Left lobe of liver (tissue), 2 donors: ENCODE measurements around the gene NLGN1. TPM values are rescaled to one million over a fixed set of nuclear protein-coding genes. Genes with fewer than 3 reads are reported as not detected.

Experiments used
- ATAC-seq: fragments of 200-7000 bp; cut with Tn5 transposase; one replicate; pipeline ENCODE4 v1.9.1; 2020; ENCODE audit warnings: mild to moderate bottlenecking, moderate library complexity
- DNase-seq: peaks from one replicate; pipeline ENCODE4 v3.0.0-alpha.2; 2020; ENCODE audit warnings: low spot score
- total RNA-seq: library from RNA; stranded (reverse); gene quantifications from one replicate; pipeline ENCODE4 v1.2.1, GENCODE V29; 2021
- donor health status: DM: no; HTN: no; CAD: no; lungs with moderate emphysema.
- donor health status: DM: no; HTN: yes; CAD: no.

Gene NLGN1
- total RNA-seq, 1 donor from 2014 or later: not detected

GRCh38 chr3:173706630-173707029, 309.1 kb downstream of the NLGN1 start:
- ATAC-seq (no peak), DNase-seq (no peak)

GRCh38 chr3:173708191-173708590, 310.6 kb downstream of the NLGN1 start:
- DNase-seq: no peak
- no peak for ATAC-seq

GRCh38 chr3:173709026-173709425, 311.5 kb downstream of the NLGN1 start:
- DNase-seq (no peak), ATAC-seq (no peak)

GRCh38 chr3:173711619-173712018, 314.1 kb downstream of the NLGN1 start:
- DNase-seq: no peak
- ATAC-seq: no peak

GRCh38 chr3:173719585-173719984, 322.0 kb downstream of the NLGN1 start:
- ATAC-seq (no peak), DNase-seq (no peak)

GRCh38 chr3:173725507-173725906, 328.0 kb downstream of the NLGN1 start:
- ATAC-seq: no peak
- no peak for DNase-seq

- DNase-seq: no peak
- ATAC-seq: no peak
Observed at GRCh38 chr3:173730391-173730790, 332.8 kb downstream of the NLGN1 start.

- ATAC-seq: no peak
- DNase-seq: no peak
Observed at GRCh38 chr3:173732237-173732636, 334.7 kb downstream of the NLGN1 start.

- ATAC-seq: no peak
- no peak for DNase-seq
Observed at GRCh38 chr3:173733029-173733652, 335.6 kb downstream of the NLGN1 start.

- no peak for ATAC-seq
- no peak for DNase-seq
Observed at GRCh38 chr3:173734473-173734872, 336.9 kb downstream of the NLGN1 start.

- ATAC-seq: no peak
Observed at GRCh38 chr3:173734895-173735294, 337.4 kb downstream of the NLGN1 start.

GRCh38 chr3:173735841-173736240, 338.3 kb downstream of the NLGN1 start:
- DNase-seq (no peak), ATAC-seq (no peak)

More at GRCh38 chr3:173734895-173735294, 337.4 kb downstream of the NLGN1 start:
- no peak for DNase-seq

GRCh38 chr3:173737167-173737808, 339.7 kb downstream of the NLGN1 start:
- DNase-seq (no peak), ATAC-seq (no peak)

- no peak for ATAC-seq
- no peak for DNase-seq
Observed at GRCh38 chr3:173739726-173740125, 342.2 kb downstream of the NLGN1 start.

GRCh38 chr3:173742491-173742890, 344.9 kb downstream of the NLGN1 start:
- ATAC-seq (no peak), DNase-seq (no peak)

- ATAC-seq: no peak
Observed at GRCh38 chr3:173743111-173743510, 345.6 kb downstream of the NLGN1 start.

GRCh38 chr3:173743516-173743915, 346.0 kb downstream of the NLGN1 start:
- no peak for ATAC-seq
- DNase-seq: no peak

More at GRCh38 chr3:173743111-173743510, 345.6 kb downstream of the NLGN1 start:
- DNase-seq: no peak

- ATAC-seq (no peak), DNase-seq (no peak)
Observed at GRCh38 chr3:173744479-173744878, 346.9 kb downstream of the NLGN1 start.

- DNase-seq: no peak
- no peak for ATAC-seq
Observed at GRCh38 chr3:173744895-173745294, 347.4 kb downstream of the NLGN1 start.

- ATAC-seq (no peak), DNase-seq (no peak)
Observed at GRCh38 chr3:173745952-173746682, 348.6 kb downstream of the NLGN1 start.

GRCh38 chr3:173747427-173747826, 349.9 kb downstream of the NLGN1 start:
- no peak for DNase-seq
- no peak for ATAC-seq

- DNase-seq (no peak), ATAC-seq (no peak)
Observed at GRCh38 chr3:173748105-173748504, 350.6 kb downstream of the NLGN1 start.
